ENCODE results near the gene ZNF761.
"Not testable (repeated sequence)": the region's sequence is repeated elsewhere in the genome, so short reads cannot be mapped to it uniquely, and the experiment has no call there.

Gene ZNF761

GRCh38 chr19:53460131-53460721 is 28.4 kb downstream of the ZNF761 start:
- DNase-seq (ENCODE audit: low spot score): not testable (repeated sequence)

GRCh38 chr19:53461866-53462265 is 30.1 kb downstream of the ZNF761 start:
- DNase-seq (ENCODE audit: low spot score): no peak

GRCh38 chr19:53462861-53463260 is 31.1 kb downstream of the ZNF761 start:
- peak; percentile 13 for DNase-seq (ENCODE audit: low spot score)

GRCh38 chr19:53463263-53463662 is 31.5 kb downstream of the ZNF761 start:
- DNase-seq (ENCODE audit: low spot score): peak; percentile 84

- DNase-seq (ENCODE audit: low spot score): no peak
Observed at GRCh38 chr19:53466726-53467484, 35.1 kb downstream of the ZNF761 start.

- DNase-seq (ENCODE audit: low spot score): peak; percentile 89
Observed at GRCh38 chr19:53467485-53468262, 35.9 kb downstream of the ZNF761 start, which contains the start of gene ZNF813. ZNF813 (plus strand) TSS chr19:53467733; CDS start chr19:53483823, 16,090 bp downstream.

- not testable (repeated sequence) for DNase-seq (ENCODE audit: low spot score)
Observed at GRCh38 chr19:53468628-53469027, 36.8 kb downstream of the ZNF761 start.

GRCh38 chr19:53471916-53472315 is 40.1 kb downstream of the ZNF761 start:
- DNase-seq (ENCODE audit: low spot score): no peak

- peak; percentile 15 for DNase-seq (ENCODE audit: low spot score)
Observed at GRCh38 chr19:53474832-53475231, 43.0 kb downstream of the ZNF761 start.

GRCh38 chr19:53475470-53475869 is 43.7 kb downstream of the ZNF761 start:
- not testable (repeated sequence) for DNase-seq (ENCODE audit: low spot score)

- DNase-seq (ENCODE audit: low spot score): not testable (repeated sequence)
Observed at GRCh38 chr19:53483751-53484150, 52.0 kb downstream of the ZNF761 start.

- no peak for DNase-seq (ENCODE audit: low spot score)
Observed at GRCh38 chr19:53485046-53486004, 53.5 kb downstream of the ZNF761 start.

GRCh38 chr19:53492153-53492552 is 60.4 kb downstream of the ZNF761 start:
- no peak for DNase-seq (ENCODE audit: low spot score)

- DNase-seq (ENCODE audit: low spot score): not testable (repeated sequence)
Observed at GRCh38 chr19:53497311-53498023, 65.7 kb downstream of the ZNF761 start.

- DNase-seq (ENCODE audit: low spot score): not testable (repeated sequence)
Observed at GRCh38 chr19:53498024-53498395, 66.2 kb downstream of the ZNF761 start.

GRCh38 chr19:53503151-53503550 is 71.4 kb downstream of the ZNF761 start:
- not testable (repeated sequence) for DNase-seq (ENCODE audit: low spot score)

- DNase-seq (ENCODE audit: low spot score): not testable (repeated sequence)
Observed at GRCh38 chr19:53503671-53504364, 72.0 kb downstream of the ZNF761 start.

GRCh38 chr19:53504365-53504703 is 72.5 kb downstream of the ZNF761 start:
- peak; percentile 32 for DNase-seq (ENCODE audit: low spot score)

GRCh38 chr19:53504885-53505284 is 73.1 kb downstream of the ZNF761 start:
- no peak for DNase-seq (ENCODE audit: low spot score)

GRCh38 chr19:53506728-53507127 is 74.9 kb downstream of the ZNF761 start:
- no peak for DNase-seq (ENCODE audit: low spot score)
